WTC11 (cell line): ENCODE measurements around the gene MYH16. TPM values are rescaled to one million over a fixed set of nuclear protein-coding genes. Genes with fewer than 3 reads are reported as not detected.

Source experiments
- ATAC-seq: fragments of 200-7000 bp; cut with Tn5 transposase; 2 replicates; pipeline ENCODE4 v1.10.0; 2021; ENCODE audit warnings: mild to moderate bottlenecking, moderate library complexity
- CTCF ChIA-PET: fragments of 300-600 bp; sonication (Branson Sonifier 250); formaldehyde crosslinking; loops from one replicate; lab custom pipeline; 2021; ENCODE audit warnings: antibody characterized with exemption; lab: Charles Lee
- POLR2A ChIA-PET: fragments of 350-600 bp; sonication (Branson Sonifier 250); formaldehyde crosslinking; loops from one replicate; lab custom pipeline; 2021; ENCODE audit warnings: antibody characterized with exemption; lab: Charles Lee
- DNase-seq: peaks from one replicate; pipeline ENCODE4 v3.0.0; 2021; ENCODE audit warnings: low spot score
- H3K27ac Mint-ChIP-seq: 2 replicates; pipeline ENCODE4 v1.8.0; 2021; ENCODE audit warnings: mixed read lengths
- H3K27me3 Mint-ChIP-seq: 2 replicates; pipeline ENCODE4 v1.8.0; 2021; ENCODE audit warnings: low read depth, mild to moderate bottlenecking, moderate library complexity, mixed read lengths
- H3K36me3 Mint-ChIP-seq: 2 replicates; pipeline ENCODE4 v1.8.0; 2021; ENCODE audit warnings: mixed read lengths
- H3K4me1 Mint-ChIP-seq: 2 replicates; pipeline ENCODE4 v1.8.0; 2022; ENCODE audit warnings: mixed read lengths
- H3K4me3 Mint-ChIP-seq: 2 replicates; pipeline ENCODE4 v1.8.0; 2021; ENCODE audit warnings: mild to moderate bottlenecking, moderate library complexity, mixed read lengths
- H3K9me3 Mint-ChIP-seq: 2 replicates; pipeline ENCODE4 v1.8.0; 2021; ENCODE audit warnings: mixed read lengths
- ELF4 ChIP-seq: sonication (generic); formaldehyde crosslinking; IDR thresholded peaks from 2 replicates; pipeline ENCODE4 v1.8.1; 2022; ENCODE audit warnings: low read depth, mild to moderate bottlenecking, moderate library complexity, missing genetic modification reagents
- ESRRA ChIP-seq: sonication (generic); formaldehyde crosslinking; IDR thresholded peaks from 2 replicates; pipeline ENCODE4 v1.8.1; 2022; ENCODE audit warnings: mild to moderate bottlenecking, missing genetic modification reagents, borderline replicate concordance
- GRHL2 ChIP-seq: fragments of 250-450 bp; sonication (Bioruptor Pico); IDR thresholded peaks from 2 replicates; pipeline ENCODE4 v1.8.0; 2022; ENCODE audit warnings: mild to moderate bottlenecking, moderate library complexity; ENCODE audit not compliant: insufficient replicate concordance, severe bottlenecking
- JUN ChIP-seq: sonication (generic); formaldehyde crosslinking; IDR thresholded peaks from 2 replicates; pipeline ENCODE4 v1.8.0; 2023; ENCODE audit warnings: mild to moderate bottlenecking, missing genetic modification reagents
- MAX ChIP-seq: sonication (generic); formaldehyde crosslinking; IDR thresholded peaks from 2 replicates; pipeline ENCODE4 v1.8.0; 2022; ENCODE audit warnings: mild to moderate bottlenecking, missing genetic modification reagents
- MXD4 ChIP-seq: fragments of 250-450 bp; sonication (Bioruptor Pico); IDR thresholded peaks from 2 replicates; pipeline ENCODE4 v1.8.0; 2021; ENCODE audit warnings: mild to moderate bottlenecking, moderate library complexity, borderline replicate concordance
- NFYB ChIP-seq: sonication (generic); formaldehyde crosslinking; conservative IDR thresholded peaks from 2 replicates; pipeline ENCODE4 v1.8.0; 2022; ENCODE audit warnings: low read depth, missing genetic modification reagents
- NR1H2 ChIP-seq: sonication (generic); formaldehyde crosslinking; IDR thresholded peaks from 2 replicates; pipeline ENCODE4 v1.9.0; 2021; ENCODE audit warnings: mild to moderate bottlenecking, moderate library complexity, missing genetic modification reagents
- NR2C2 ChIP-seq: sonication (generic); formaldehyde crosslinking; IDR thresholded peaks from 2 replicates; pipeline ENCODE4 v1.8.0; 2022; ENCODE audit warnings: mild to moderate bottlenecking, missing genetic modification reagents
- RELA ChIP-seq: sonication (generic); formaldehyde crosslinking; IDR thresholded peaks from 2 replicates; pipeline ENCODE4 v1.8.1; 2022; ENCODE audit warnings: missing genetic modification reagents, mild to moderate bottlenecking, borderline replicate concordance
- RORB ChIP-seq: fragments of 250-450 bp; sonication (Bioruptor Pico); IDR thresholded peaks from 2 replicates; pipeline ENCODE4 v1.9.0; 2021; ENCODE audit warnings: mild to moderate bottlenecking
- SOX15 ChIP-seq: fragments of 250-450 bp; sonication (Bioruptor Pico); IDR thresholded peaks from 2 replicates; pipeline ENCODE4 v1.9.0; 2021; ENCODE audit warnings: mild to moderate bottlenecking
- STAT6 ChIP-seq: sonication (generic); formaldehyde crosslinking; conservative IDR thresholded peaks from 2 replicates; pipeline ENCODE4 v1.8.1; 2023; ENCODE audit warnings: mild to moderate bottlenecking, low read depth, missing genetic modification reagents, moderate library complexity
- USF1 ChIP-seq: sonication (generic); formaldehyde crosslinking; IDR thresholded peaks from 2 replicates; pipeline ENCODE4 v1.8.0; 2022; ENCODE audit warnings: mild to moderate bottlenecking, missing genetic modification reagents
- ZNF121 ChIP-seq: sonication (generic); formaldehyde crosslinking; IDR thresholded peaks from 2 replicates; pipeline ENCODE4 v1.8.0; 2023; ENCODE audit warnings: missing genetic modification reagents
- ZNF396 ChIP-seq: fragments of 250-450 bp; sonication (Bioruptor Pico); IDR thresholded peaks from 2 replicates; pipeline ENCODE4 v1.8.0; 2021; ENCODE audit warnings: mild to moderate bottlenecking, moderate library complexity, borderline replicate concordance
- total RNA-seq: library from RNA; stranded (reverse); gene quantifications from 3 replicates; pipeline ENCODE4 v1.2.3, GENCODE V29; 2021
- TF ChIP-seq, protein P1 (sequence below): fragments of 250-450 bp; sonication (Bioruptor Pico); IDR thresholded peaks from 2 replicates; pipeline ENCODE4 v1.9.0; 2021; ENCODE audit warnings: mild to moderate bottlenecking, borderline replicate concordance
- TF ChIP-seq, protein P2 (sequence below): sonication (generic); formaldehyde crosslinking; IDR thresholded peaks from 2 replicates; pipeline ENCODE4 v1.8.1; 2022; ENCODE audit warnings: low read depth, missing genetic modification reagents, borderline replicate concordance
- TF ChIP-seq, protein P3 (sequence below): fragments of 250-450 bp; sonication (Bioruptor Pico); IDR thresholded peaks from 2 replicates; pipeline ENCODE4 v1.9.0; 2021; ENCODE audit warnings: mild to moderate bottlenecking
- TF ChIP-seq, protein P4 (sequence below): sonication (generic); formaldehyde crosslinking; IDR thresholded peaks from 2 replicates; pipeline ENCODE4 v1.8.1; 2023; ENCODE audit warnings: mild to moderate bottlenecking, missing genetic modification reagents

The MYH16 gene
- total RNA-seq, 1 experiment from 2014 or later, result not detected

DNA sequence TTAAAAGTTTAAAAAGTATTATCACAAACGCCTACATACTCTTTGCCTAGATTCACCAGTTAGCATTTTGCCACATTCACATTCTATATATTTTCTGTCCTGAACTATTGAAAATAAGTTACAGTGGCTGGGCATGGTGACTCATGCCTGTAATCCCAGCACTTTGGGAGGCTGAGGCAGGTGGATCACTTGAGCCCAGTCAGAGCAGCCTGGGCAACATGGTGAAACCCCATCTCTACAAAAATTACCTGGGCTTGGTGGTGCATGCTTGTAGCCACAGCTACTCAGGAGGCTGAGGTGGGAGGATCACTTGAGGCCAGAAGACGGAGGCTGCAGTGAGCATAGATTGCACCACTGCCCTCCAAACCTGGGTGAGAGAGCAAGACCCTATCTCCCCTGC, 58.4 kb downstream of the MYH16 start (continued):
- TF ChIP-seq, protein P1, sequence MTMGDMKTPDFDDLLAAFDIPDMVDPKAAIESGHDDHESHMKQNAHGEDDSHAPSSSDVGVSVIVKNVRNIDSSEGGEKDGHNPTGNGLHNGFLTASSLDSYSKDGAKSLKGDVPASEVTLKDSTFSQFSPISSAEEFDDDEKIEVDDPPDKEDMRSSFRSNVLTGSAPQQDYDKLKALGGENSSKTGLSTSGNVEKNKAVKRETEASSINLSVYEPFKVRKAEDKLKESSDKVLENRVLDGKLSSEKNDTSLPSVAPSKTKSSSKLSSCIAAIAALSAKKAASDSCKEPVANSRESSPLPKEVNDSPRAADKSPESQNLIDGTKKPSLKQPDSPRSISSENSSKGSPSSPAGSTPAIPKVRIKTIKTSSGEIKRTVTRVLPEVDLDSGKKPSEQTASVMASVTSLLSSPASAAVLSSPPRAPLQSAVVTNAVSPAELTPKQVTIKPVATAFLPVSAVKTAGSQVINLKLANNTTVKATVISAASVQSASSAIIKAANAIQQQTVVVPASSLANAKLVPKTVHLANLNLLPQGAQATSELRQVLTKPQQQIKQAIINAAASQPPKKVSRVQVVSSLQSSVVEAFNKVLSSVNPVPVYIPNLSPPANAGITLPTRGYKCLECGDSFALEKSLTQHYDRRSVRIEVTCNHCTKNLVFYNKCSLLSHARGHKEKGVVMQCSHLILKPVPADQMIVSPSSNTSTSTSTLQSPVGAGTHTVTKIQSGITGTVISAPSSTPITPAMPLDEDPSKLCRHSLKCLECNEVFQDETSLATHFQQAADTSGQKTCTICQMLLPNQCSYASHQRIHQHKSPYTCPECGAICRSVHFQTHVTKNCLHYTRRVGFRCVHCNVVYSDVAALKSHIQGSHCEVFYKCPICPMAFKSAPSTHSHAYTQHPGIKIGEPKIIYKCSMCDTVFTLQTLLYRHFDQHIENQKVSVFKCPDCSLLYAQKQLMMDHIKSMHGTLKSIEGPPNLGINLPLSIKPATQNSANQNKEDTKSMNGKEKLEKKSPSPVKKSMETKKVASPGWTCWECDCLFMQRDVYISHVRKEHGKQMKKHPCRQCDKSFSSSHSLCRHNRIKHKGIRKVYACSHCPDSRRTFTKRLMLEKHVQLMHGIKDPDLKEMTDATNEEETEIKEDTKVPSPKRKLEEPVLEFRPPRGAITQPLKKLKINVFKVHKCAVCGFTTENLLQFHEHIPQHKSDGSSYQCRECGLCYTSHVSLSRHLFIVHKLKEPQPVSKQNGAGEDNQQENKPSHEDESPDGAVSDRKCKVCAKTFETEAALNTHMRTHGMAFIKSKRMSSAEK (CRISPR knock-in tag), result no peak
- TF ChIP-seq GRHL2, result no peak
- TF ChIP-seq STAT6 (CRISPR knock-in tag), result no peak
- TF ChIP-seq, protein P2, sequence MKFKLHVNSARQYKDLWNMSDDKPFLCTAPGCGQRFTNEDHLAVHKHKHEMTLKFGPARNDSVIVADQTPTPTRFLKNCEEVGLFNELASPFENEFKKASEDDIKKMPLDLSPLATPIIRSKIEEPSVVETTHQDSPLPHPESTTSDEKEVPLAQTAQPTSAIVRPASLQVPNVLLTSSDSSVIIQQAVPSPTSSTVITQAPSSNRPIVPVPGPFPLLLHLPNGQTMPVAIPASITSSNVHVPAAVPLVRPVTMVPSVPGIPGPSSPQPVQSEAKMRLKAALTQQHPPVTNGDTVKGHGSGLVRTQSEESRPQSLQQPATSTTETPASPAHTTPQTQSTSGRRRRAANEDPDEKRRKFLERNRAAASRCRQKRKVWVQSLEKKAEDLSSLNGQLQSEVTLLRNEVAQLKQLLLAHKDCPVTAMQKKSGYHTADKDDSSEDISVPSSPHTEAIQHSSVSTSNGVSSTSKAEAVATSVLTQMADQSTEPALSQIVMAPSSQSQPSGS (CRISPR knock-in tag), result no peak
- TF ChIP-seq USF1, result no peak
- TF ChIP-seq ZNF396 (CRISPR knock-in tag), result no peak
- no peak for TF ChIP-seq NR2C2 (CRISPR knock-in tag)

DNA sequence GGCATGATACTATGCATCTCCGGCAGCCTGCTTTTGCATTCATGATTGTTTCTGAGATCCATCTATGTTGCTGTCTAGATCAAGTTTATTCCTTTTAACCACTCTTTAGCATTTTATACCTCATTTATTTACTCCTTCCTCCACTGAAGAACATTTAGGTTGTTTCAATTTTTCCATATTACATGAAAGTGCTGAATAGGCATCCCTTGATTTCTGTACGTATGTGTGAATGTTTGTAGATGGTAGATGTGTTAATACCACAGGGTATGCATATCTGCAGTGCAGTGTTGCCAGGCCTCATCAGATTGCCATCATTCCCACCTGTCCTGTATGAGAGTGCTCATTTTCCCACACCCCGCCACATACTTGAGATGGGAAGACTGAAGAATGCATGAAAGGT, 67.0 kb downstream of the MYH16 start:
- H3K27ac Mint-ChIP-seq, result no peak overlapping the region
- H3K36me3 Mint-ChIP-seq, result peaks cover 49% of the 10 kb centered on the region
- ATAC-seq, result no peak
- H3K4me3 Mint-ChIP-seq, result no peak overlapping the region
- DNase-seq, result no peak
- H3K9me3 Mint-ChIP-seq, result no peaks in the 10 kb centered on the region
- POLR2A ChIA-PET, result no interaction called here
- H3K4me1 Mint-ChIP-seq, result no peaks in the 10 kb centered on the region
- CTCF ChIA-PET, result no interaction called here
- no peaks in the 10 kb centered on the region for H3K27me3 Mint-ChIP-seq
- TF ChIP-seq ELF4 (CRISPR knock-in tag) (no peak), STAT6 (CRISPR knock-in tag) (no peak), ZNF121 (CRISPR knock-in tag) (no peak), GRHL2 (no peak), JUN (no peak), ESRRA (CRISPR knock-in tag) (no peak), RELA (CRISPR knock-in tag) (no peak), NR1H2 (CRISPR knock-in tag) (no peak), MAX (CRISPR knock-in tag) (no peak), RORB (CRISPR knock-in tag) (no peak), SOX15 (no peak), MXD4 (CRISPR knock-in tag) (no peak), NFYB (CRISPR knock-in tag) (no peak)
- TF ChIP-seq, protein P3, sequence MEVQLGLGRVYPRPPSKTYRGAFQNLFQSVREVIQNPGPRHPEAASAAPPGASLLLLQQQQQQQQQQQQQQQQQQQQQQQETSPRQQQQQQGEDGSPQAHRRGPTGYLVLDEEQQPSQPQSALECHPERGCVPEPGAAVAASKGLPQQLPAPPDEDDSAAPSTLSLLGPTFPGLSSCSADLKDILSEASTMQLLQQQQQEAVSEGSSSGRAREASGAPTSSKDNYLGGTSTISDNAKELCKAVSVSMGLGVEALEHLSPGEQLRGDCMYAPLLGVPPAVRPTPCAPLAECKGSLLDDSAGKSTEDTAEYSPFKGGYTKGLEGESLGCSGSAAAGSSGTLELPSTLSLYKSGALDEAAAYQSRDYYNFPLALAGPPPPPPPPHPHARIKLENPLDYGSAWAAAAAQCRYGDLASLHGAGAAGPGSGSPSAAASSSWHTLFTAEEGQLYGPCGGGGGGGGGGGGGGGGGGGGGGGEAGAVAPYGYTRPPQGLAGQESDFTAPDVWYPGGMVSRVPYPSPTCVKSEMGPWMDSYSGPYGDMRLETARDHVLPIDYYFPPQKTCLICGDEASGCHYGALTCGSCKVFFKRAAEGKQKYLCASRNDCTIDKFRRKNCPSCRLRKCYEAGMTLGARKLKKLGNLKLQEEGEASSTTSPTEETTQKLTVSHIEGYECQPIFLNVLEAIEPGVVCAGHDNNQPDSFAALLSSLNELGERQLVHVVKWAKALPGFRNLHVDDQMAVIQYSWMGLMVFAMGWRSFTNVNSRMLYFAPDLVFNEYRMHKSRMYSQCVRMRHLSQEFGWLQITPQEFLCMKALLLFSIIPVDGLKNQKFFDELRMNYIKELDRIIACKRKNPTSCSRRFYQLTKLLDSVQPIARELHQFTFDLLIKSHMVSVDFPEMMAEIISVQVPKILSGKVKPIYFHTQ (CRISPR knock-in tag), result no peak
- TF ChIP-seq, protein P4, sequence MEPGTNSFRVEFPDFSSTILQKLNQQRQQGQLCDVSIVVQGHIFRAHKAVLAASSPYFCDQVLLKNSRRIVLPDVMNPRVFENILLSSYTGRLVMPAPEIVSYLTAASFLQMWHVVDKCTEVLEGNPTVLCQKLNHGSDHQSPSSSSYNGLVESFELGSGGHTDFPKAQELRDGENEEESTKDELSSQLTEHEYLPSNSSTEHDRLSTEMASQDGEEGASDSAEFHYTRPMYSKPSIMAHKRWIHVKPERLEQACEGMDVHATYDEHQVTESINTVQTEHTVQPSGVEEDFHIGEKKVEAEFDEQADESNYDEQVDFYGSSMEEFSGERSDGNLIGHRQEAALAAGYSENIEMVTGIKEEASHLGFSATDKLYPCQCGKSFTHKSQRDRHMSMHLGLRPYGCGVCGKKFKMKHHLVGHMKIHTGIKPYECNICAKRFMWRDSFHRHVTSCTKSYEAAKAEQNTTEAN (CRISPR knock-in tag), result no peak
